K562 (cell line): ENCODE data around the gene PAK1IP1. TPM values are rescaled to one million over a fixed set of nuclear protein-coding genes. Genes with fewer than 3 reads are reported as not detected.

Experiments
- CBFA2T3 ChIP-seq: fragments of 450-650 bp; IDR thresholded peaks from 2 replicates; pipeline ENCODE4 v1.6.1; 2017
- CREM ChIP-seq: IDR thresholded peaks from 2 replicates; pipeline ENCODE4 v1.6.1; 2014; ENCODE audit warnings: antibody characterized with exemption, low read depth
- ESRRB ChIP-seq: fragments of 250-450 bp; sonication (Bioruptor Pico); IDR thresholded peaks from 2 replicates; pipeline ENCODE4 v1.5.0; 2020; ENCODE audit warnings: mild to moderate bottlenecking, moderate library complexity, borderline replicate concordance
- L3MBTL2 ChIP-seq: fragments of 450-650 bp; IDR thresholded peaks from 2 replicates; pipeline ENCODE4 v1.6.1; 2016; ENCODE audit warnings: mild to moderate bottlenecking, moderate library complexity
- MCM5 ChIP-seq: fragments of 450-650 bp; IDR thresholded peaks from 2 replicates; pipeline ENCODE4 v1.6.1; 2016; ENCODE audit warnings: low read depth
- NFIX ChIP-seq: fragments of 250-450 bp; sonication (Bioruptor Pico); IDR thresholded peaks from 2 replicates; pipeline ENCODE4 v1.4.0; 2020; ENCODE audit warnings: low read depth, mild to moderate bottlenecking, moderate library complexity
- RBM22 ChIP-seq: fragments of 200-400 bp; formaldehyde crosslinking; IDR thresholded peaks from 2 replicates; pipeline ENCODE4 v1.6.1; 2018; ENCODE audit warnings: low read length, low read depth; ENCODE audit not compliant: poor library complexity, severe bottlenecking
- TCF15 ChIP-seq: fragments of 250-450 bp; sonication (Bioruptor Pico); IDR thresholded peaks from 2 replicates; pipeline ENCODE4 v1.8.0; 2022; ENCODE audit warnings: moderate library complexity, mild to moderate bottlenecking, inconsistent platforms
- TOE1 ChIP-seq, 2 experiments: fragments of 450-650 bp in 1 of 2; sonication (generic) in 1 of 2; formaldehyde crosslinking in 1 of 2; IDR thresholded peaks; 2 replicates each; pipeline versions ENCODE4 v1.7.1 to v1.8.0; 2016 to 2022; ENCODE audit warnings: borderline replicate concordance in 2 of 2, mild to moderate bottlenecking in 2 of 2, antibody characterized with exemption in 1 of 2, inconsistent platforms in 1 of 2, low read depth in 1 of 2, missing genetic modification reagents in 1 of 2, moderate library complexity in 1 of 2
- ZFX ChIP-seq: sonication (generic); formaldehyde crosslinking; IDR thresholded peaks from 2 replicates; pipeline ENCODE4 v1.8.0; 2022; ENCODE audit warnings: mild to moderate bottlenecking, missing genetic modification reagents, moderate library complexity
- ZNF699 ChIP-seq: fragments of 250-450 bp; sonication (Bioruptor Pico); IDR thresholded peaks from 2 replicates; pipeline ENCODE4 v1.8.0; 2021; ENCODE audit warnings: mild to moderate bottlenecking, moderate library complexity; ENCODE audit not compliant: insufficient replicate concordance
- polyA plus RNA-seq, 8 experiments: library from polyadenylated mRNA; depleted of rRNA in 4 of 8; stranded (reverse) in 5 of 8; unstranded in 3 of 8; fragments of >200 nt; fragmentation: Nextera tagmentation in 2 of 8; fragmentation: Illumina TruSeq in 1 of 8; extraction: Ambion mirVana in 2 of 8; extraction: Trizol in 1 of 8; gene quantifications; 2 replicates each; pipeline versions ENCODE4 v1.2.1 to v1.2.3, GENCODE V29; 2011 to 2014; ENCODE audit warnings: inconsistent platforms in 1 of 8, missing spikeins in 1 of 8
- total RNA-seq, 7 experiments: library from RNA; depleted of rRNA in 6 of 7; stranded (reverse); fragments of >200 nt in 6 of 7; fragmentation: Illumina TruSeq in 2 of 7; extraction: Trizol in 2 of 7; gene quantifications; 2 replicates each; pipeline versions ENCODE4 v1.2.1 to v1.2.3, GENCODE V29; 2011 to 2021; ENCODE audit warnings: low replicate concordance in 1 of 7
- TF ChIP-seq, protein P1 (sequence below): fragments of 250-450 bp; sonication (Bioruptor Pico); IDR thresholded peaks from 2 replicates; pipeline ENCODE4 v1.4.0; 2020
- TF ChIP-seq, protein P2 (sequence below): fragments of 450-650 bp; IDR thresholded peaks from 2 replicates; pipeline ENCODE4 v1.6.1; 2016; ENCODE audit warnings: mild to moderate bottlenecking, moderate library complexity

The PAK1IP1 gene
- total and polyA plus RNA-seq, 9 of the 15 experiments (the other 6 are each of a cell fraction or from before 2014, with no cell fraction given) = 50.0 to 200 (median 87.0) TPM

DNA sequence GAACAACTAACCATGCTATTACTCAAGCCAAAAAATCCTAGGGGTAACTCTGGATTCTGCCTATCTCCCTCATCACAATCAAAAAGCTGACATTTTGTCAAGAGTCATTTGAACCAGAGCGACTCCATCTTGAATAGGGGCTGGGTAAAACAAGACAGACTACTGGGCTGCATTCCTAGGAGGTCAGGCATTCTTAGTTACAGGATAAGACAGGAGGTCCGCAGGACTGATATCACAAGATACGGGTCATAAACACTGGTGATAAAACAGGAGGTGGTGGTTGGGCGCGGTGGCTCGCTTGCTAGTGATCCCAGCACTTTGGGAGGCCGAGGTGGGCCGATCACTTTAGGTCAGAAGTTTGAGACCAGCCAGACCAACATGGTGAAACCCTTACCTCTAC, 32.6 kb upstream of the PAK1IP1 start (continued):
- TF ChIP-seq L3MBTL2 = no peak
- TF ChIP-seq ZNF699 (CRISPR knock-in tag) = no peak
- TF ChIP-seq NFIX = no peak
- TF ChIP-seq ESRRB = 0 out of 2 replicates have a peak, but pooled peaks have one; percentile 50
- no peak for TF ChIP-seq CBFA2T3
- no peak for TF ChIP-seq CREM
- no peak for TF ChIP-seq ZFX (CRISPR knock-in tag)
- TF ChIP-seq TOE1 (IDR thresholded peaks at IDR 0.05; ENCODE audit: borderline replicate concordance) = no peak
- no peak for TF ChIP-seq TOE1 (CRISPR knock-in tag; IDR thresholded peaks at IDR 0.05; ENCODE audit: borderline replicate concordance, low read depth)
- TF ChIP-seq, protein P1, sequence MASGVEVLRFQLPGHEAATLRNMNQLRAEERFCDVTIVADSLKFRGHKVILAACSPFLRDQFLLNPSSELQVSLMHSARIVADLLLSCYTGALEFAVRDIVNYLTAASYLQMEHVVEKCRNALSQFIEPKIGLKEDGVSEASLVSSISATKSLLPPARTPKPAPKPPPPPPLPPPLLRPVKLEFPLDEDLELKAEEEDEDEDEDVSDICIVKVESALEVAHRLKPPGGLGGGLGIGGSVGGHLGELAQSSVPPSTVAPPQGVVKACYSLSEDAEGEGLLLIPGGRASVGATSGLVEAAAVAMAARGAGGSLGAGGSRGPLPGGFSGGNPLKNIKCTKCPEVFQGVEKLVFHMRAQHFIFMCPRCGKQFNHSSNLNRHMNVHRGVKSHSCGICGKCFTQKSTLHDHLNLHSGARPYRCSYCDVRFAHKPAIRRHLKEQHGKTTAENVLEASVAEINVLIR = 0 out of 2 replicates have a peak, but pooled peaks have one; percentile 19
- TF ChIP-seq MCM5 = no peak
- no peak for TF ChIP-seq TCF15 (CRISPR knock-in tag)
- TF ChIP-seq RBM22 = no peak
- TF ChIP-seq, protein P2, sequence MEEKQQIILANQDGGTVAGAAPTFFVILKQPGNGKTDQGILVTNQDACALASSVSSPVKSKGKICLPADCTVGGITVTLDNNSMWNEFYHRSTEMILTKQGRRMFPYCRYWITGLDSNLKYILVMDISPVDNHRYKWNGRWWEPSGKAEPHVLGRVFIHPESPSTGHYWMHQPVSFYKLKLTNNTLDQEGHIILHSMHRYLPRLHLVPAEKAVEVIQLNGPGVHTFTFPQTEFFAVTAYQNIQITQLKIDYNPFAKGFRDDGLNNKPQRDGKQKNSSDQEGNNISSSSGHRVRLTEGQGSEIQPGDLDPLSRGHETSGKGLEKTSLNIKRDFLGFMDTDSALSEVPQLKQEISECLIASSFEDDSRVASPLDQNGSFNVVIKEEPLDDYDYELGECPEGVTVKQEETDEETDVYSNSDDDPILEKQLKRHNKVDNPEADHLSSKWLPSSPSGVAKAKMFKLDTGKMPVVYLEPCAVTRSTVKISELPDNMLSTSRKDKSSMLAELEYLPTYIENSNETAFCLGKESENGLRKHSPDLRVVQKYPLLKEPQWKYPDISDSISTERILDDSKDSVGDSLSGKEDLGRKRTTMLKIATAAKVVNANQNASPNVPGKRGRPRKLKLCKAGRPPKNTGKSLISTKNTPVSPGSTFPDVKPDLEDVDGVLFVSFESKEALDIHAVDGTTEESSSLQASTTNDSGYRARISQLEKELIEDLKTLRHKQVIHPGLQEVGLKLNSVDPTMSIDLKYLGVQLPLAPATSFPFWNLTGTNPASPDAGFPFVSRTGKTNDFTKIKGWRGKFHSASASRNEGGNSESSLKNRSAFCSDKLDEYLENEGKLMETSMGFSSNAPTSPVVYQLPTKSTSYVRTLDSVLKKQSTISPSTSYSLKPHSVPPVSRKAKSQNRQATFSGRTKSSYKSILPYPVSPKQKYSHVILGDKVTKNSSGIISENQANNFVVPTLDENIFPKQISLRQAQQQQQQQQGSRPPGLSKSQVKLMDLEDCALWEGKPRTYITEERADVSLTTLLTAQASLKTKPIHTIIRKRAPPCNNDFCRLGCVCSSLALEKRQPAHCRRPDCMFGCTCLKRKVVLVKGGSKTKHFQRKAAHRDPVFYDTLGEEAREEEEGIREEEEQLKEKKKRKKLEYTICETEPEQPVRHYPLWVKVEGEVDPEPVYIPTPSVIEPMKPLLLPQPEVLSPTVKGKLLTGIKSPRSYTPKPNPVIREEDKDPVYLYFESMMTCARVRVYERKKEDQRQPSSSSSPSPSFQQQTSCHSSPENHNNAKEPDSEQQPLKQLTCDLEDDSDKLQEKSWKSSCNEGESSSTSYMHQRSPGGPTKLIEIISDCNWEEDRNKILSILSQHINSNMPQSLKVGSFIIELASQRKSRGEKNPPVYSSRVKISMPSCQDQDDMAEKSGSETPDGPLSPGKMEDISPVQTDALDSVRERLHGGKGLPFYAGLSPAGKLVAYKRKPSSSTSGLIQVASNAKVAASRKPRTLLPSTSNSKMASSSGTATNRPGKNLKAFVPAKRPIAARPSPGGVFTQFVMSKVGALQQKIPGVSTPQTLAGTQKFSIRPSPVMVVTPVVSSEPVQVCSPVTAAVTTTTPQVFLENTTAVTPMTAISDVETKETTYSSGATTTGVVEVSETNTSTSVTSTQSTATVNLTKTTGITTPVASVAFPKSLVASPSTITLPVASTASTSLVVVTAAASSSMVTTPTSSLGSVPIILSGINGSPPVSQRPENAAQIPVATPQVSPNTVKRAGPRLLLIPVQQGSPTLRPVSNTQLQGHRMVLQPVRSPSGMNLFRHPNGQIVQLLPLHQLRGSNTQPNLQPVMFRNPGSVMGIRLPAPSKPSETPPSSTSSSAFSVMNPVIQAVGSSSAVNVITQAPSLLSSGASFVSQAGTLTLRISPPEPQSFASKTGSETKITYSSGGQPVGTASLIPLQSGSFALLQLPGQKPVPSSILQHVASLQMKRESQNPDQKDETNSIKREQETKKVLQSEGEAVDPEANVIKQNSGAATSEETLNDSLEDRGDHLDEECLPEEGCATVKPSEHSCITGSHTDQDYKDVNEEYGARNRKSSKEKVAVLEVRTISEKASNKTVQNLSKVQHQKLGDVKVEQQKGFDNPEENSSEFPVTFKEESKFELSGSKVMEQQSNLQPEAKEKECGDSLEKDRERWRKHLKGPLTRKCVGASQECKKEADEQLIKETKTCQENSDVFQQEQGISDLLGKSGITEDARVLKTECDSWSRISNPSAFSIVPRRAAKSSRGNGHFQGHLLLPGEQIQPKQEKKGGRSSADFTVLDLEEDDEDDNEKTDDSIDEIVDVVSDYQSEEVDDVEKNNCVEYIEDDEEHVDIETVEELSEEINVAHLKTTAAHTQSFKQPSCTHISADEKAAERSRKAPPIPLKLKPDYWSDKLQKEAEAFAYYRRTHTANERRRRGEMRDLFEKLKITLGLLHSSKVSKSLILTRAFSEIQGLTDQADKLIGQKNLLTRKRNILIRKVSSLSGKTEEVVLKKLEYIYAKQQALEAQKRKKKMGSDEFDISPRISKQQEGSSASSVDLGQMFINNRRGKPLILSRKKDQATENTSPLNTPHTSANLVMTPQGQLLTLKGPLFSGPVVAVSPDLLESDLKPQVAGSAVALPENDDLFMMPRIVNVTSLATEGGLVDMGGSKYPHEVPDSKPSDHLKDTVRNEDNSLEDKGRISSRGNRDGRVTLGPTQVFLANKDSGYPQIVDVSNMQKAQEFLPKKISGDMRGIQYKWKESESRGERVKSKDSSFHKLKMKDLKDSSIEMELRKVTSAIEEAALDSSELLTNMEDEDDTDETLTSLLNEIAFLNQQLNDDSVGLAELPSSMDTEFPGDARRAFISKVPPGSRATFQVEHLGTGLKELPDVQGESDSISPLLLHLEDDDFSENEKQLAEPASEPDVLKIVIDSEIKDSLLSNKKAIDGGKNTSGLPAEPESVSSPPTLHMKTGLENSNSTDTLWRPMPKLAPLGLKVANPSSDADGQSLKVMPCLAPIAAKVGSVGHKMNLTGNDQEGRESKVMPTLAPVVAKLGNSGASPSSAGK = no peak
